Measurements from ENCODE around the gene AUTS2.

GRCh38 chr7:70306173-70306572, 707.9 kb downstream of the AUTS2 start:
- TF ChIP-seq, protein P1, sequence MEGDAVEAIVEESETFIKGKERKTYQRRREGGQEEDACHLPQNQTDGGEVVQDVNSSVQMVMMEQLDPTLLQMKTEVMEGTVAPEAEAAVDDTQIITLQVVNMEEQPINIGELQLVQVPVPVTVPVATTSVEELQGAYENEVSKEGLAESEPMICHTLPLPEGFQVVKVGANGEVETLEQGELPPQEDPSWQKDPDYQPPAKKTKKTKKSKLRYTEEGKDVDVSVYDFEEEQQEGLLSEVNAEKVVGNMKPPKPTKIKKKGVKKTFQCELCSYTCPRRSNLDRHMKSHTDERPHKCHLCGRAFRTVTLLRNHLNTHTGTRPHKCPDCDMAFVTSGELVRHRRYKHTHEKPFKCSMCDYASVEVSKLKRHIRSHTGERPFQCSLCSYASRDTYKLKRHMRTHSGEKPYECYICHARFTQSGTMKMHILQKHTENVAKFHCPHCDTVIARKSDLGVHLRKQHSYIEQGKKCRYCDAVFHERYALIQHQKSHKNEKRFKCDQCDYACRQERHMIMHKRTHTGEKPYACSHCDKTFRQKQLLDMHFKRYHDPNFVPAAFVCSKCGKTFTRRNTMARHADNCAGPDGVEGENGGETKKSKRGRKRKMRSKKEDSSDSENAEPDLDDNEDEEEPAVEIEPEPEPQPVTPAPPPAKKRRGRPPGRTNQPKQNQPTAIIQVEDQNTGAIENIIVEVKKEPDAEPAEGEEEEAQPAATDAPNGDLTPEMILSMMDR (IDR thresholded peaks at IDR 0.05): no peak
- TF ChIP-seq EP300 (IDR thresholded peaks at IDR 0.05): no peak
